Measurements from ENCODE around the gene TADA2B.
"Not testable (repeated sequence)": the region's sequence is repeated elsewhere in the genome, so short reads cannot be mapped to it uniquely, and the experiment has no call there.

TADA2B gene

DNA sequence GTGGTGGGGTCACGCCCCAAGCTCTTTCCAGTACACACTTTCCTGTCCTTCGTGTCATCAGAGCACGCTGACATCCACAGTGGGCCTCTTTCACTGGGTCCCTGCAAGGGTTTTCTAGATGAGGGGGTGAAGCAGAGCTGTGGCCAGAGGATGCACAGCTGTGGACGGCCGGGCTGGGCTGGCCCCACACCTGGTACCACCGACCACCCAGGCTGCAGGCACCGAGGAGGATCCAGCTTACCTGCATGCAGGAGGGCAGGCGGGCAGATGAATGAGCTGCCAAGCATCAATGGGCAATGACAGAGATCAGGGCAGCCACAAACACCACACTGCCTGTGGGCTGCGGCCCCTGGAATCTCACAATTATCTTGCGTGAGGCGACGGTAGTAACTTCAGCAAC, 34.2 kb downstream of the TADA2B start:
- Histone ChIP-seq H2BK5ac (ENCODE audit: low read depth, low read length, poor library complexity, severe bottlenecking) (no peak overlapping the region), H3K4me3 (ENCODE audit: insufficient read depth in 1 of 2, low read depth in 1 of 2, low read length in 2 of 2) (no peak overlapping the region), H4K8ac (ENCODE audit: low read length) (no peak overlapping the region), H4K91ac (ENCODE audit: low read length) (no peak overlapping the region), H3K9ac (ENCODE audit: low read length) (no peak overlapping the region), H3K14ac (ENCODE audit: low read length in 2 of 2) (no peak overlapping the region), H3K4ac (ENCODE audit: low read depth in 1 of 2, low read length in 2 of 2) (no peak overlapping the region), H3K4me2 (ENCODE audit: low read length, poor library complexity, severe bottlenecking) (no peak overlapping the region), H2BK120ac (ENCODE audit: low read depth, low read length) (no peak overlapping the region), H2BK15ac (ENCODE audit: low read depth, poor library complexity, severe bottlenecking) (no peak overlapping the region), H2AFZ (ENCODE audit: low read depth, low read length) (no peak overlapping the region), H2AK5ac (ENCODE audit: low read length, severe bottlenecking) (no peak overlapping the region), H3K9me3 (ENCODE audit: control insufficient read depth, low read length) (peaks cover 4% of the 10 kb centered on the region), H3K18ac (ENCODE audit: low read depth in 1 of 2, low read length in 2 of 2) (no peak overlapping the region), H3K79me1 (replicated peaks; ENCODE audit: low read length, poor library complexity, severe bottlenecking) (no peaks in the 10 kb centered on the region), H3K27ac (ENCODE audit: low read length, poor library complexity, severe bottlenecking) (no peak overlapping the region), H3K4me1 (ENCODE audit: control insufficient read depth, insufficient read depth, low read depth, low read length) (peaks cover 6% of the 10 kb centered on the region), H3K27me3 (ENCODE audit: control insufficient read depth in 1 of 2, insufficient read depth in 1 of 2, low read length in 2 of 2) (peaks cover 6 to 30% of the 10 kb centered on the region in 2 experiments), H2BK12ac (ENCODE audit: low read length in 2 of 2) (no peak overlapping the region), H3K36me3 (ENCODE audit: control insufficient read depth in 1 of 2, insufficient read depth in 2 of 2, low read depth in 1 of 2, low read length in 2 of 2) (no peaks in the 10 kb centered on the region), H3K23ac (ENCODE audit: low read length in 2 of 2) (no peak overlapping the region)
- DNase-seq = no peak
- WGBS = 91% methylated on average over 12 of the region's 12 CpGs

GRCh38 chr4:7078025-7078424, 34.9 kb downstream of the TADA2B start:
- Histone ChIP-seq H2BK15ac (ENCODE audit: low read depth, poor library complexity, severe bottlenecking) (no peak overlapping the region), H3K27me3 (ENCODE audit: control insufficient read depth in 1 of 2, insufficient read depth in 1 of 2, low read length in 2 of 2) (peaks cover 10 to 30% of the 10 kb centered on the region in 2 experiments), H3K4me3 (ENCODE audit: insufficient read depth in 1 of 2, low read depth in 1 of 2, low read length in 2 of 2) (no peak overlapping the region), H2BK120ac (ENCODE audit: low read depth, low read length) (no peak overlapping the region), H2BK5ac (ENCODE audit: low read depth, low read length, poor library complexity, severe bottlenecking) (no peak overlapping the region), H3K14ac (ENCODE audit: low read length in 2 of 2) (no peak overlapping the region), H3K18ac (ENCODE audit: low read depth in 1 of 2, low read length in 2 of 2) (no peak overlapping the region), H3K9ac (ENCODE audit: low read length) (no peak overlapping the region), H3K27ac (ENCODE audit: low read length, poor library complexity, severe bottlenecking) (no peak overlapping the region), H3K23ac (ENCODE audit: low read length in 2 of 2) (no peak overlapping the region), H2AK5ac (ENCODE audit: low read length, severe bottlenecking) (no peak overlapping the region), H4K91ac (ENCODE audit: low read length) (no peak overlapping the region), H4K8ac (ENCODE audit: low read length) (no peak overlapping the region), H3K9me3 (ENCODE audit: control insufficient read depth, low read length) (peaks cover 4% of the 10 kb centered on the region), H3K79me1 (replicated peaks; ENCODE audit: low read length, poor library complexity, severe bottlenecking) (no peaks in the 10 kb centered on the region), H3K4ac (ENCODE audit: low read depth in 1 of 2, low read length in 2 of 2) (no peak overlapping the region), H3K36me3 (ENCODE audit: control insufficient read depth in 1 of 2, insufficient read depth in 2 of 2, low read depth in 1 of 2, low read length in 2 of 2) (no peaks in the 10 kb centered on the region), H3K4me2 (ENCODE audit: low read length, poor library complexity, severe bottlenecking) (no peak overlapping the region), H3K4me1 (ENCODE audit: control insufficient read depth, insufficient read depth, low read depth, low read length) (peaks cover 6% of the 10 kb centered on the region), H2AFZ (ENCODE audit: low read depth, low read length) (no peak overlapping the region), H2BK12ac (ENCODE audit: low read length in 2 of 2) (no peak overlapping the region)
- no peak for DNase-seq
- 76% methylated on average over 5 of the region's 5 CpGs for WGBS

GRCh38 chr4:7079483-7079882, 36.3 kb downstream of the TADA2B start:
- not testable (repeated sequence) for DNase-seq; H3K27ac ChIP-seq (ENCODE audit: low read length, poor library complexity, severe bottlenecking); H2BK12ac ChIP-seq (ENCODE audit: low read length in 2 of 2); H4K91ac ChIP-seq (ENCODE audit: low read length); H4K8ac ChIP-seq (ENCODE audit: low read length); H3K4me1 ChIP-seq (ENCODE audit: control insufficient read depth, insufficient read depth, low read depth, low read length); H3K14ac ChIP-seq (ENCODE audit: low read length in 2 of 2); H3K4ac ChIP-seq (ENCODE audit: low read depth in 1 of 2, low read length in 2 of 2); H3K18ac ChIP-seq (ENCODE audit: low read depth in 1 of 2, low read length in 2 of 2); H2AFZ ChIP-seq (ENCODE audit: low read depth, low read length); H3K79me1 ChIP-seq (replicated peaks; ENCODE audit: low read length, poor library complexity, severe bottlenecking); H3K9ac ChIP-seq (ENCODE audit: low read length); H2BK15ac ChIP-seq (ENCODE audit: low read depth, poor library complexity, severe bottlenecking); H3K4me3 ChIP-seq (ENCODE audit: insufficient read depth in 1 of 2, low read depth in 1 of 2, low read length in 2 of 2); H3K9me3 ChIP-seq (ENCODE audit: control insufficient read depth, low read length); H2BK5ac ChIP-seq (ENCODE audit: low read depth, low read length, poor library complexity, severe bottlenecking); H3K4me2 ChIP-seq (ENCODE audit: low read length, poor library complexity, severe bottlenecking); H2BK120ac ChIP-seq (ENCODE audit: low read depth, low read length); H3K23ac ChIP-seq (ENCODE audit: low read length in 2 of 2); H2AK5ac ChIP-seq (ENCODE audit: low read length, severe bottlenecking); H3K36me3 ChIP-seq (ENCODE audit: control insufficient read depth in 1 of 2, insufficient read depth in 2 of 2, low read depth in 1 of 2, low read length in 2 of 2)
- H3K27me3 ChIP-seq (ENCODE audit: control insufficient read depth in 1 of 2, insufficient read depth in 1 of 2, low read length in 2 of 2) = peaks cover 24 to 39% of the 10 kb centered on the region in 2 experiments

- H4K8ac ChIP-seq (ENCODE audit: low read length); H3K27ac ChIP-seq (ENCODE audit: low read length, poor library complexity, severe bottlenecking); H2BK120ac ChIP-seq (ENCODE audit: low read depth, low read length); H3K4me2 ChIP-seq (ENCODE audit: low read length, poor library complexity, severe bottlenecking); H3K36me3 ChIP-seq (ENCODE audit: control insufficient read depth in 1 of 2, insufficient read depth in 2 of 2, low read depth in 1 of 2, low read length in 2 of 2); H3K4me3 ChIP-seq (ENCODE audit: insufficient read depth in 1 of 2, low read depth in 1 of 2, low read length in 2 of 2); H2BK12ac ChIP-seq (ENCODE audit: low read length in 2 of 2); DNase-seq; H3K23ac ChIP-seq (ENCODE audit: low read length in 2 of 2); H2BK5ac ChIP-seq (ENCODE audit: low read depth, low read length, poor library complexity, severe bottlenecking); H3K9ac ChIP-seq (ENCODE audit: low read length); H2AK5ac ChIP-seq (ENCODE audit: low read length, severe bottlenecking); H3K18ac ChIP-seq (ENCODE audit: low read depth in 1 of 2, low read length in 2 of 2); H4K91ac ChIP-seq (ENCODE audit: low read length); H2BK15ac ChIP-seq (ENCODE audit: low read depth, poor library complexity, severe bottlenecking); H3K4ac ChIP-seq (ENCODE audit: low read depth in 1 of 2, low read length in 2 of 2); H3K79me1 ChIP-seq (replicated peaks; ENCODE audit: low read length, poor library complexity, severe bottlenecking); H3K9me3 ChIP-seq (ENCODE audit: control insufficient read depth, low read length); H3K14ac ChIP-seq (ENCODE audit: low read length in 2 of 2); H3K4me1 ChIP-seq (ENCODE audit: control insufficient read depth, insufficient read depth, low read depth, low read length); H2AFZ ChIP-seq (ENCODE audit: low read depth, low read length): not testable (repeated sequence)
- WGBS = 81% methylated on average over 2 of the region's 2 CpGs
- peaks cover 26 to 43% of the 10 kb centered on the region in 2 experiments for H3K27me3 ChIP-seq (ENCODE audit: control insufficient read depth in 1 of 2, insufficient read depth in 1 of 2, low read length in 2 of 2)
These were observed 36.7 kb downstream of the TADA2B start for GRCh38 chr4:7079909-7080308.
